ENCODE data around the gene DHCR24. TPM values are rescaled to one million over a fixed set of nuclear protein-coding genes. Genes with fewer than 3 reads are reported as not detected.

Gene DHCR24
- polyA plus RNA-seq, 1 donor, result 17.8 TPM

- DNase-seq, result no peak
These were observed 23.7 kb downstream of the DHCR24 start for GRCh38 chr1:54863267-54863665.

- DNase-seq, result no peak
These were observed 25.8 kb downstream of the DHCR24 start for GRCh38 chr1:54861070-54861761.

DNA sequence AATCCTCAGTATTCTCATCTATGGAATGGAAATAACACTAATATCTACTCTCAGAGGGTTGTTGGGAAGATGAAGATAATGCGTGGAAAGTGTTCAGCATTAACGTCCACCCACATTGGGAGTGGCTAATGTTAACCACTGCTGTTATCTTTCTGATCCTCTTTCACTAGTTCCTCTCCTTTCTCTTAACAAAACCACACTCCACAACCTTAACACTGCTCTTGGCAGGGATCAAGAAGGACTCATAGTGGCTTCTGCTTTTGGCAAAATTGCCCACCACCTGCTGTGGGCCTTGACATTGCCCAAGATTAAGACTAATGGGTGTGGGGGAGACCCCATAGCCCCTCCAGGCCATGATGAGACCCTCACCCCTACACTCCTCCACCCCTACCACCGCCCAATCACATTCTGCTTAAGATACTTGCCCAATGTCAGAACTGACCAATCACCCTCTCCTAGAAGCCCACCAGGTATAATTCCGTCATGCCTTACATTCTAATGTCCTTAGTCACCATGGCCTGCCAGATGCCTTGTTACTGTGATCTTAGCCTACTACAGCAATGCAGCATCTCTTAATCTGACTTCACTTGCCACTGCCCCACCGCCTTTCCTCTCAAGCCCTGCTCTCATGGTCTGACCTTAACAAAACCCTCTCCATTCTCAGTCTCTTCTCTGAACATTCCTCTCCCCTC, 27.1 kb downstream of the DHCR24 start:
- no peak for DNase-seq

- no peak for DNase-seq
These were observed 29.0 kb downstream of the DHCR24 start for GRCh38 chr1:54857746-54858561.

- no peak for DNase-seq
These were observed 29.9 kb downstream of the DHCR24 start for GRCh38 chr1:54857141-54857540.

- DNase-seq, result no peak
These were observed 32.5 kb downstream of the DHCR24 start for GRCh38 chr1:54854381-54855020.

DNA sequence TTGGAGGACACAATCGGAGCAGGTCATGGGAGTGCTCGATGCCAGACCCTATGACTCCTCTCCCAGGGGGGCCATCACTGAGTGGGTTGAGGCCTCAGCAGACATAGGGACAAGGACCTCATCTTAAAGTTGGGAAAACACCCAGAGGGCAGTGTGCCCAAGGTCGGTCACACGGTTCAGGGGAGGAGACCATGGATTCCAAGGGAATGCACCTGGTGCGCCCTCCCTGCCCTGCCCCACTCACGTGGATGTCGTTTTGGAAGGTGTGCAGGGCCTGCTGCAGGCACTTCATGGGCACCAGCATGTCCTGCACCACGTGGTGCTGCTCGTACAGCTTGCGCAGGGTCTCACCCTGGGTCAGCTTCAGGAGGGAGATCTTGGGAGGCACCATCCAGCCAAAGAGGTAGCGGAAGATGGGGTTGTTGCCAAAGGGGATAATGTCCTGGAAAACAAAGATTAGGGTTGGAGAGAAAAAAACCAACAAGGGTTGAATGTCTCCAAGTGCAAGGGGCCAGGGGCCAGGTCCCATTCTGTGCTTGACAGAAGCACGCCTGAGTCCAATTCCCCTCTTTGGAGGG, 33.1 kb downstream of the DHCR24 start:
- no peak for DNase-seq

GRCh38 chr1:54853096-54853792, 33.8 kb downstream of the DHCR24 start:
- DNase-seq, result no peak

DNA sequence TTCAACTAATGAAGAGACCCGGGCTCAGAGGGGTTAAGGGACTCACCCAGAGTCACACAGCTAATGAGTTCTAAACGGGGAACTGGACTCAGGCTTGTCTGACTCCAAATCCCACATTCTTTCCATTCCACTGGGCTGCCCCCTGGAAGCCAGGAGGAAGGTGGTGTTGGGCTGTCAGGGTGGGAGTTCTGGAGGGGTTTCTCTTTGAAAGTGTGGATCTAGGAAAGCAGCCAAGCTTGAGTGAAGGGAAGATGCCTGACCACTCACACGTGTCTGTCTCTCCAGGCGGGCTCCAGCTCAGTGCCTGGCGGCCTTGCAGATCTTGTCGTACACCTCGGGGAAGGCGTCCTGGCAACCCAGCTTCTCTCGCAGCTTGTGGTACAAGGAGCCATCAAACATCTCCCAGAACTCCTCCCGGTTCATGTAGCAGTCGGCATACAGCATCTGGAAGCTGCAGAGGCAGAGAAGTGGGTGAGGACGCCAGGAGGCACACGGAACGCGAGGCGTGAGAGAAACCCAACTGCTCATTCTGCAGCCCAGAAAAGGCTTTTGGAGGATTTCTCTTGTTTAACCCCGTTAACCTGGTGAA, 35.0 kb downstream of the DHCR24 start:
- no peak for DNase-seq

DNA sequence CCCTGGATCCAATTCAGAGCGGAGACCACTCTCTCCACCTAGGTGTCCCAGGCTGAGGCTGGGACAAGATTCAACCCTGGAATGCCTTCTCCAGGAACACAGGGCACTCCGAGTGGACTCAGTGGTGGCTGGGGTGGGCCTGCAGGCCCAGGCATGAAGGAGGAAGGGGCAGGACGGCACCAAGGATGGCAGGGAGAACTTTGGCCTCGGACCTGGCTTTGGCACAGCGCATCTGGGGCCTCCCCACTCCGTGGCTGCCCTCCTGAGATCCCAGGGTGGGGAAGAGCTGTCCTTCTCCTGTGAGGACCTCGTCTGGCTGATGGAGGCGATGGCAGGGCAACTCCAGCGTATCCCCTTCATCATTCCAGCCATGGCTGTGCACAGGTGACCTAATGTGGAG, 35.6 kb downstream of the DHCR24 start:
- no peak for DNase-seq

DNA sequence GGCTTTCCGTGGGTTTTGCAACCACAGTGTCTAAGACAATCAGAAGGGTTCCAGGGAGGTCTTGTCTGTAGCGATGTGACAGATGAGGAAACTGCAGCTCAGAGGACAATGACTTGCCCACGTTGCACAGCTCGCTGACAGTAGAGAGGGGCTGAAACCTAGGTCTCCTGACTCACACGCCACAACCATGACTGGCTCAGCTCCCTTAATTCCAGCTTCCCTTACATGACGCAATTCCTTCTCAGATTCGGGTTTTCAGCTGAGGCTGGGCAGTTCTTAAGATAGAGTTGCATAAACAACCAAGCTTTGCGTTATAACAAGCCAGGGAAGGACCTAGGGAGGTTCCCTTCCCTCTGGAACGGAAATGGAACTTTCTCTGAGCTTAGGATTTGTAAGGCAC, 36.3 kb downstream of the DHCR24 start:
- no peak for DNase-seq

GRCh38 chr1:54850069-54850730, 36.8 kb downstream of the DHCR24 start:
- DNase-seq, result no peak

- DNase-seq, result peak; percentile 14
These were observed 37.6 kb downstream of the DHCR24 start for GRCh38 chr1:54849219-54850068.

GRCh38 chr1:54848134-54848948, 38.7 kb downstream of the DHCR24 start:
- DNase-seq, result no peak

GRCh38 chr1:54846716-54847284, 40.2 kb downstream of the DHCR24 start:
- no peak for DNase-seq

- DNase-seq, result no peak
These were observed 40.7 kb downstream of the DHCR24 start for GRCh38 chr1:54846301-54846700.

DNA sequence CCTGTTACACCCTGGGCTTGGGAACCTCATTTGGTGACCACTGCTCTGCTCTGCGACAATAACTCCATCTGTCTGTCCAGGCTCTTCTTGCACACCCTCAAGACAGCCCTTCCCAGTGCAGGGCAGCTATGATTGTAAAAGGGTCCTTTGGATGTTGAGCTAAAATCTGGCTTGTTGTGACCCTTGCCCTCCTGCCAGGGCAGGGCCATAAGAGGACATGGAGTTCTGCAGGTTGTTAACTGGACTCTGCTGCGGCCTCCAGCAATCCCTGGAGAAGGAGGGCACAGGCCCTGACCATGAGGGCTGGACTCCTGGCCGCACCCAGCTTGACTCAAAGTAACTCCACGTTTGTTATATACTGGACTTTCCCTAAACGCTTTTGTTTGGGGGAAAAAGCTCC, 41.2 kb downstream of the DHCR24 start:
- DNase-seq, result no peak

DNA sequence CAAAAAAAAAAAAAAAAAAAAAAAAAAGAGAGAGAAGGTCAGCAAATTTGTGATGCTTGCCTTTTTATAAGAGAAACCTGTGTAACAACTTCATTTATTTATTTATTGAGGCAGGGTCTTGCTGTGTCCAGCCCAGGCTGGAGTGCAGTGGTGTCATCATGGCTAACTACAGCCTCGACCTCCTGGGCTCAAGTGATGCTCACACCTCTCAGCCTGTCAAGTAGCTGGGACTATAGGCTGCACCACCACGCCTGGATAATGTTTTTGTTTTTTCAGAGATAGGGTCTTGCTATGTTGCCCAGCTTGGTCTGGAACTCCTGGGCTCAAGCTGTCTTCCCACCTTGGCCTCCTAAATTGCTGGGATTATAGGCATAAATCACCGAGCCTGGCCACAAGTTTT, 42.4 kb downstream of the DHCR24 start:
- no peak for DNase-seq

- DNase-seq, result no peak
These were observed 43.5 kb downstream of the DHCR24 start for GRCh38 chr1:54843449-54843848.

Data from hindlimb muscle (tissue), 1 donor.